G401 (cell line): Measurements from ENCODE around the gene MAP1LC3B. TPM values are rescaled to one million over a fixed set of nuclear protein-coding genes. Genes with fewer than 3 reads are reported as not detected.

Experiments used
- DNase-seq: peaks from one replicate; pipeline ENCODE4 v3.0.0-alpha.2; 2015; ENCODE audit warnings: low spot score
- in situ Hi-C: cut with HindIII; loops from 2 replicates; pipeline ENCODE4 v1.10.0; 2016; ENCODE audit warnings: low sequenced_read_pairs, mixed read lengths
- total RNA-seq: library from RNA; depleted of rRNA; stranded (reverse); fragments of >200 nt; shearing (Covaris generic); gene quantifications from 2 replicates; pipeline ENCODE4 v1.2.3, GENCODE V29; 2014; rRNA removed

Gene MAP1LC3B
- total RNA-seq: 26.7 and 40.8 TPM in 2 replicates

DNA sequence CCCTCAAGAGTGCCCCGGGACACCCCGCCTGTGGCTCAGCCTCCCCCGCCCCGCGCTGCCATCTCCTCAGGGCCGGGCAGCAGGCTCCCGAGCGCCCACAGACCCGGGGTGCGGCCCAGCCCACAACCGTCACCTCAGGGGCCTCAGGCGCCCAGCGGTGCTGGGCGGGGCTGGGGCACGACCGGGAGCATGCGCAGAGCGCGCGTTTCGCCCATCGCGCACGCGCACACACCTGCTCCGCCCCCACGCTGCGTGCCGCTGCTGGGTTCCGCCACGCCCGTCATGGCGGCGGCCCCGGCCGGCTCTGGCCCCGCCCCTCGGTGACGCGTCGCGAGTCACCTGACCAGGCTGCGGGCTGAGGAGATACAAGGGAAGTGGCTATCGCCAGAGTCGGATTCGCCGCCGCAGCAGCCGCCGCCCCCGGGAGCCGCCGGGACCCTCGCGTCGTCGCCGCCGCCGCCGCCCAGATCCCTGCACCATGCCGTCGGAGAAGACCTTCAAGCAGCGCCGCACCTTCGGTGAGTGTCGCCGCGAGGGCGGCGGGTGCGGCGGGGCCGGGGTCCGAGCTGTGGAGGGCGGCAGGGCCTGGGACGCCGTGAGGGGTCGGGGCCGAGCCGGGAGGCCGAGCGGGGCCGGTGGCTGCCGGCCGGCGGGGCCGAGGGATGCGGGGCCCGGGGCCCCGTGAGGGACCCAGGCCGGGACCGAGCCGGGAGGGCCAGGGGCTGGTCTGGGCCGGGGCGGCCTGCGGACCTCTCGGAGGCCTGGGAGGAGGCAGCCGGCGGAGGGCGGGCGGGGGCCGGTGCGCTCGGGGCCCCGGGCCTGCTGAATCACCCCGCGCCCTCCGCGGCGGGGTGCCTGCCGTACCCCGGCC is at the start of gene MAP1LC3B:
MAP1LC3B (plus strand) TSS at position 387 of the 871 bp plus-strand sequence; CDS start at position 479, 92 bp downstream.
- DNase-seq: peak; percentile 95
- in situ Hi-C loops: no loop called here

DNA sequence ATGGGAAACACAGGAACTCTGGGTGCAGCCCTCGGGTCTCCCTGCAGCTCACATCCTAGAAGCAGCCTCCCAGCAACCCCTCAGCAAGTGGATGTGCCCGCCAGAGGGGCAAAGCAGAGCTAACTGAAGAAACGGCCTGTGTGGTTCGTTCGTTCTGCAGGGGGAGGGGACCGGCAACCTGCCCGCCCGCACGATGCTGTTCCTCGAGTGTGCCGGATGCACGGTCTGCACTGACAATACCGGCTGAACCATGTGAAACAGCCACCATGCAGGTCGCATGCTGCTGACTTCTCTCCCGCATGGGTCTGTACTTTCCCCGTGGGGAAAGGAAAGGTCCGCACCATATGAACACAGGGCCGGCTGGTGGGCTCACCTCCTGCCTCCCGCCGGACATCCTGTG is 49.6 kb upstream of the MAP1LC3B start:
- DNase-seq: peak; percentile 60
- in situ Hi-C loops: no loop called here

DNA sequence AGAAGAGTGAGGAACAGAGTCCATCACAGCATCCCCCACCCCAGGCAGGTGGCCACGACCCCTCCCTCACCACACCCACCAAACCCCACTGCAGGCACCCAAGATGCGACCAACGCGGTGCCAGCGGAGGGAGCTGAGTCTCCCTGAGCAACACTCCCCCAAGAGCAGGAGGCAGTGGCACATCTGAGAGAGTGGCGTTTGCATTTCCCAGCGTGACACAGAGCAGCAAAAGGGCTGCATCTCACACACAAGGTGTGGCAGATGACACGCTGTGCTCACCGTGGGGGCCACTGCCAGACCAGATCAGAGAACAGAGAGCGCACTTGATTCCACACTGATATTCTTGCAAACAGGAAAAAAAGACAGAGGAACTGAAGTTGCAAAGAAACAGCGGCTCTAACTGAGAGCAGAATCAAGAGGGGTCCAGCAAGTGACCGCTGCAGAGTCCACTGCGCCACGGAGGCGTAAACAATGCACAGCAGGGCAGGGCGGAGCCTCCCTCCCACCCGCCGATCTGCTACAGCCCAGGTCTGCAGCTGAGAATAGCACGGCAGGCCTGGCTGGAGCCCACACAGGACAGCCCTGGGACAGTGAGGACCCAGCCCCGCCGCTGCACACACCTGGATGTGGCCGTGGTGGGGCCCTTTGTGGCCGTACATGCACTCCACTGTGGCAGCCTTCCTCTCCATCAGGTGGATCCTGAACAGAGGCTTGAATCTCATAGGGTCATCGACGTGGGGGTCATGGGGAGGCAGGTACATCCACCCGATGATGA is 49.0 kb upstream of the MAP1LC3B start:
- DNase-seq: peak; percentile 79
- in situ Hi-C loops: no loop called here

DNA sequence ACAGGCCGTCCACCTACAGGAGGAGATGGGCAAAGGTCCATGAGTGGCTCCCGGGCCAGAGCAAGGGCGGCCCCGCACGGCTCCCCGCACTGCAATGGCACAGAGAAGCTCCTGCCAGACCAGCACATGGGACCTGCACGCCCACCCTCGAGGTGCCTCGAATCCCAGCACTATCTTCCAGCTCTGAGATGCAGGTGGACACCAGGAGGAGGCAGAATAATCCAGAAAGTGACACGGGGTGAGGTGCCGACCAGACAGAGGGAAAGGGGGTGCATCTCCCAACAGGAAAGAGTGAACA is 48.4 kb upstream of the MAP1LC3B start:
- in situ Hi-C loops: no loop called here
- DNase-seq: peak; percentile 41

GRCh38 chr16:87344165-87344930 is 47.8 kb upstream of the MAP1LC3B start:
- in situ Hi-C loops: no loop called here
- DNase-seq: peak; percentile 45

- peak; percentile 72 for DNase-seq
- in situ Hi-C loops: no loop called here
Measured at GRCh38 chr16:87344931-87345631, 47.1 kb upstream of the MAP1LC3B start.

- DNase-seq: peak; percentile 57
- in situ Hi-C loops: no loop called here
Measured at GRCh38 chr16:87345726-87346424, 46.3 kb upstream of the MAP1LC3B start.

- in situ Hi-C loops: no loop called here
- DNase-seq: no peak
Measured at GRCh38 chr16:87346517-87347060, 45.5 kb upstream of the MAP1LC3B start.

DNA sequence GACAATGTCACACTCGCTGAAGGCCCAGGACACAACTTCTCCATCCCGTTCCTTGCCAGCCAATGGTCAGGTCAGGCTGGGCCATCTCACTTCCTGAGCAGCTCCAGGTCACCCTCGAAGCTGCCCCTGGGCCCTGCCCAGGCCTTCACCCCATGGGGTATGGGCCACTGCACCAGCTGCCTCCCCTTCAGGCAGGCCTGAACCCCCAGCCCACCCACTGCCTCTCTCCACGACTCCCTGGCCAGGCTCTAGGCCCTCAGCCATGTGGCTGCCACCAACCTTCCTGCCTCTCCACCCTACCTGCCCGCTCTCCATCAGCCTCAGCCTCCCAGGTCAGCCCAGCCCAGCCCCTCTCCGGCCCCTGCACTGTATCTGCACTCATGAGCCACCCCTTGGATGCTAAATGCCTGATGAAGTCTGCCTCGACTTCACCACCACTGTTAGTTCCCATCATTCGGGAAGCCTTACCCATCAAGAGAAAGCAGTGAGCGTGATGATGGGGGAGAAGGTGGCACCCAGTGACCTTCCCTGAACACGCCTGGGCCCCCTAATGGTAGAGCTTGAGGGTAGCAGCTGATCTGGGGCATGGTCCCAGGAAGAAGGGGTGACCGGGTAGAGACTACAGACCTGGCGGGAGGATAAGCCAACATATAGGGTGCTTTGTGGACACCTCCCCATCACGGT is 44.1 kb upstream of the MAP1LC3B start:
- in situ Hi-C loops: no loop called here
- DNase-seq: no peak

GRCh38 chr16:87348616-87349157 is 43.4 kb upstream of the MAP1LC3B start:
- DNase-seq: peak; percentile 59
- in situ Hi-C loops: no loop called here

DNA sequence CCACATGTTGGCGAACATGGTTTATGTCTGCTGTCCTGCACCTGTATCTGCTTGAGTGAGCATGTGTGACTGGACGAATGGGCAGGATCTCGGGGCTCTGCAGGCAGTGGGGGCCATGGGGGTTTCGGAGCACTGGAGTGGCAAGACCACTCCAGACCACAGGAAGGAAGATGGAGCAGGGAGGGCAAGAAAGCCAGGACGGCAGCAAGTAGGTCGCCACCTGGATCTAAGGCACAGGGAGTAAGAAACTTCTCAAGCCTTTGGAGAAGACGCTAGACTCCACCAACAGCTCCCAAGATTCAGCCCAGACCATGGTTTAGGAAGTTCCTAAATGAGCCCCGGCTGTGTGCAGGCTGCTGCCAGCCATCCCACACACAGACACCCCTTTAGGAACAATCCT is 42.1 kb upstream of the MAP1LC3B start:
- in situ Hi-C loops: no loop called here
- peak; percentile 36 for DNase-seq

- peak; percentile 83 for DNase-seq
- in situ Hi-C loops: no loop called here
Measured at GRCh38 chr16:87350681-87351319, 41.3 kb upstream of the MAP1LC3B start.

- in situ Hi-C loops: no loop called here
- DNase-seq: peak; percentile 85
Measured at GRCh38 chr16:87351320-87351698, 40.8 kb upstream of the MAP1LC3B start.

DNA sequence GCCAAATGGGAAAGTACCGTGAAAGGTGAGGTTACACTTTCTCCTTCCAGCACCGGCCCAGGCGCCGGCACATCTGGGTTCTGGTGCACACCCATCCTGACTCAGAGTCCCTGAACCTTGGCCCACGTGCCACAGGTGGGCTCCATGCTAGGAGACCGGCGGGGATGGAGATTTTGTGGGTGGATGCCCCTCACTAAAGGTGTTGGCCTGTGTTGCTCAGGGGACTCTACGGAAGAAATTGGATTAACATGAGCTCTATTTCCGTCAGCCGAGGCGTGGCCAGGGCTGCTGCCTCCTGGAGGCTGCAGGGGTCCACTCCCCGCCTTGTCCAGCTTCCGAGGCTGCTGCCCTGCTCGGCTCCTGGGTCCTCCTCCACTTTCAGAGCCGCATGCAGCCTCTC is 39.3 kb upstream of the MAP1LC3B start:
- DNase-seq: no peak
- in situ Hi-C loops: no loop called here

DNA sequence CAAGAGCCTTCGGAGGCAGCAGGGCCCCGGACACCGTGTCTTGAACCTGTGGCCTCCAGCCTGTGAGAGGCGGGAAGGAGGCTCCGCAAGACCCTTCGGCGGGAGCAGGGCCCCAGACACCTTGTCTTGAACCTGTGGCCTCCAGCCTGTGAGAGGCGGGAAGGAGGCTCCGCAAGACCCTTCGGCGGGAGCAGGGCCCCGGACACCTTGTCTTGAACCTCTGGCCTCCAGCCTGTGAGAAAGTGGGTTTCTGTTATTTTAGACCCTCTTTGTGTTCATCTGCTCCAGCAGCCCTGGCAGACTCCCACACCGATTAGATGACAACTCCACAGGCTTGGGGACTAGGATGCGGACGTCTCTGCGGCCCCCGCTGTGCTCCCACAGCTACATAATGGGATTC is 38.5 kb upstream of the MAP1LC3B start:
- peak; percentile 48 for DNase-seq
- in situ Hi-C loops: no loop called here

DNA sequence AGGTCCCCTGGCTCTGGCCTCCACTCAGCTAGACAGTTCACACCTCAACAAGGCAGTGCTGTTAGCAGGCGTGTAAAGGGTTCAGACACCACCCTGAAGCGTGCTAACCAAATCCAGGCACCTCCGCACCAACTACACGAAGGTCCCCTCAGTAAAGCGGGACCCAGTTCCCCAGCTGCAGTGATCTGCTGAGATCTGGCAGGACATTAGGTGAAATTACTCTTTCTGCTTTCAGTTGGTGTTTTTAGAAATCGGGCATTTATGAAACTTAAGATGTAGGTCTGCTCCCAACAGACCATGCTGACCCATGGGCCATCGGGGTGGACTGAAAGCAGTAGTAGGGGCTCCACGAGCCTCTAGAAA is 35.7 kb upstream of the MAP1LC3B start:
- in situ Hi-C loops: no loop called here
- no peak for DNase-seq

DNA sequence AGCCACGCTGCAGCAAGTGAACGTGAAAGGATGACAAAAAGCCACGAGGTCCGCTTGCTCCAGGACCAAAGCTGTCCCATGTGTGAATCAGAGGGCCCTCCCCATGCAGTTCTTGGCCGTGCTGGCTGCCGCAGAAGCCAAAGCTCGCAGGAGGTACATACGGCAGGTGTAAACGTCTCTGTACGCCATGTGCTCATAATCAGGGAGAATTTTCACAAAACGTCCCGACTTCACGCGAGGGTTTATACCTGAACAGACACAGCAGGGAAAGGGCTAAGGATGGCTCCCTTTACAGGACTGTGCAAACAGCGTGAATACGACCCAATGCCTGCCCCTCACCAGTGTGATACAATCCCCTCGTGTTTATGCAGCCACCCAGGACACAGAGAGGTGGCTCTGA is 33.9 kb upstream of the MAP1LC3B start:
- in situ Hi-C loops: no loop called here
- peak; percentile 97 for DNase-seq
